Keratinocyte (primary cell): Measurements from ENCODE around the gene CPEB2. TPM values are rescaled to one million over a fixed set of nuclear protein-coding genes. Genes with fewer than 3 reads are reported as not detected.
A peak's percentile ranks its signal among the peaks of the same experiment; 100 is the strongest.

Source experiments
- DNase-seq: peaks from one replicate; pipeline ENCODE4 v3.0.0-alpha.2; 2011; ENCODE audit warnings: low read depth, missing footprints, low spot score
- FAIRE-seq: peaks from 2 replicates; lab custom pipeline; 2011; peaks lifted over from hg19 to GRCh38; lab: Jason Lieb, UNC
- H2AFZ ChIP-seq: 2 replicates; pipeline ENCODE4 v1.6.0; 2012; ENCODE audit warnings: low read length, control low read depth, inconsistent platforms; ENCODE audit not compliant: control insufficient read depth
- H3K27ac ChIP-seq: 2 replicates; pipeline ENCODE4 v1.5.1; 2011; ENCODE audit warnings: low read length; ENCODE audit not compliant: control insufficient read depth, insufficient read depth
- H3K27me3 ChIP-seq: 3 replicates; pipeline ENCODE4 v1.6.0; 2011; ENCODE audit warnings: low read length; ENCODE audit not compliant: control insufficient read depth, insufficient read depth; ENCODE audit errors: extremely low read depth
- H3K36me3 ChIP-seq, 2 experiments: 2 replicates in 1 of 2; 3 replicates in 1 of 2; pipeline ENCODE4 v1.5.1; 2011; ENCODE audit warnings: low read length in 2 of 2, mild to moderate bottlenecking in 1 of 2; ENCODE audit not compliant: control insufficient read depth in 2 of 2, insufficient read depth in 2 of 2; ENCODE audit errors: extremely low read depth in 1 of 2
- H3K4me1 ChIP-seq: 3 replicates; pipeline ENCODE4 v1.5.1; 2011; ENCODE audit warnings: low read length; ENCODE audit not compliant: control insufficient read depth, insufficient read depth; ENCODE audit errors: extremely low read depth
- H3K4me2 ChIP-seq: 3 replicates; pipeline ENCODE4 v1.6.0; 2011; ENCODE audit warnings: low read depth, low read length; ENCODE audit not compliant: control insufficient read depth, insufficient read depth; ENCODE audit errors: extremely low read depth
- H3K4me3 ChIP-seq, 3 experiments: fragments of 200-600 bp in 1 of 3; sonication (generic) in 1 of 3; 2 replicates in 2 of 3; 3 replicates in 1 of 3; pipeline ENCODE4 v1.5.1; 2011 to 2016; ENCODE audit warnings: low read length in 3 of 3, mild to moderate bottlenecking in 3 of 3, control low read depth in 2 of 3, inconsistent platforms in 1 of 3, low read depth in 1 of 3, mixed read lengths in 1 of 3, mixed run types in 1 of 3, moderate library complexity in 1 of 3; ENCODE audit not compliant: control insufficient read depth in 2 of 3, insufficient read depth in 2 of 3; ENCODE audit errors: extremely low read depth in 1 of 3
- H3K79me2 ChIP-seq: 2 replicates; pipeline ENCODE4 v1.6.0; 2012; ENCODE audit warnings: low read length; ENCODE audit not compliant: control insufficient read depth, insufficient read depth
- H3K9ac ChIP-seq: 3 replicates; pipeline ENCODE4 v1.6.0; 2011; ENCODE audit warnings: low read length; ENCODE audit not compliant: control insufficient read depth, insufficient read depth; ENCODE audit errors: extremely low read depth
- H3K9me1 ChIP-seq: 3 replicates; pipeline ENCODE4 v1.6.0; 2011; ENCODE audit warnings: low read length; ENCODE audit not compliant: control insufficient read depth, insufficient read depth; ENCODE audit errors: extremely low read depth
- H3K9me3 ChIP-seq: 2 replicates; pipeline ENCODE4 v1.5.1; 2012; ENCODE audit warnings: low read depth, low read length; ENCODE audit not compliant: control insufficient read depth
- H4K20me1 ChIP-seq: 3 replicates; pipeline ENCODE4 v1.6.0; 2011; ENCODE audit warnings: low read length; ENCODE audit not compliant: control insufficient read depth, insufficient read depth; ENCODE audit errors: extremely low read depth
- CTCF ChIP-seq, 3 experiments: IDR thresholded peaks in 1 of 3; conservative IDR thresholded peaks in 1 of 3; optimal IDR thresholded peaks in 1 of 3; 2 replicates in 2 of 3; 3 replicates in 1 of 3; pipeline versions ENCODE3 to v1.5.1; 2011; ENCODE audit warnings: low read length in 3 of 3, mild to moderate bottlenecking in 3 of 3, moderate library complexity in 2 of 3, control low read depth in 1 of 3, inconsistent platforms in 1 of 3; ENCODE audit not compliant: insufficient read depth in 2 of 3; ENCODE audit errors: extremely low read depth in 1 of 3
- EZH2 ChIP-seq: IDR thresholded peaks from one replicate; pipeline ENCODE4 v1.6.1; 2012; ENCODE audit warnings: inconsistent platforms, mild to moderate bottlenecking, low read length, moderate library complexity
- dilution Hi-C: fragments of 300-500 bp; cut with MboI; formaldehyde crosslinking; loops from one replicate; pipeline ENCODE4 v1.7.0; 2020; ENCODE audit warnings: low sequenced_read_pairs; ENCODE audit not compliant: extremely low pct_ligation_motif_present
- polyA plus RNA-seq, 5 experiments: library from polyadenylated mRNA; depleted of rRNA in 3 of 5; stranded (reverse) in 3 of 5; stranded (forward) in 1 of 5; unstranded in 1 of 5; fragments of >200 nt; gene quantifications; 1 replicate in 1 of 5; 2 replicates in 3 of 5; 3 replicates in 1 of 5; pipeline versions ENCODE4 v1.2.1 to v1.2.3, GENCODE V29; 2011 to 2012; ENCODE audit warnings: missing spikeins in 2 of 5, low read depth in 1 of 5, low replicate concordance in 1 of 5

The CPEB2 gene
- polyA plus RNA-seq, 1 donor (not counting 4 experiments of a cell fraction or from before 2014, with no cell fraction given), result 15.1 TPM

DNA sequence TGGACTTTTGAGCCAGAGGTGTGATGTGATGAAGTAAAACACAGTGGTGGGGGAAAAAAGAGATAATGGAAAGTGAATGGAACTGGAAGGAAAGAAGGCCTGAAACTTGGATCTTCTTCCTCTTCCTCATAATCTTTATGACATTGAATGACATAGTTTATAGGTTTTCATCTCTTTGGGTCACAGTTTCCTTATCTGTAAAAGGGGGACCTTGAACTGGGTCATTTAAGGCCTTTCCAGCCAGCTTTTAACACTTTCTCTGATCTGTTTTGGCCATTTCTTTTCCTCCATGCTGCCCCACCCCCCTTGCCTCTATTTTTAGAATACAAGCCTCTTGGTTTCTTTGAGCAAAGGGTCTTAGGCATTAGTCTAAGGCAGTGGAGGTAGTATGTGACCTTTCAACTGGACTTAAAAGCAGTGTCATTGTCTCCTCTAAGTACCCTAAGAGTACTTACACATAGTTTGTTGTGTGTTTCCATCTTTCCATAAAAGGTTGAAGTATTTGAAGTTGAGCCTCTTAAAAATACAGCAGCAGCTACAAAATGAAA lies 7.8 kb downstream of the CPEB2 start:
- Histone ChIP-seq H3K36me3 (peaks cover 4 to 6% of the 10 kb centered on the region in 2 experiments), H3K9me1 (no peaks in the 10 kb centered on the region), H3K9me3 (no peaks in the 10 kb centered on the region), H4K20me1 (peaks cover 4% of the 10 kb centered on the region), H2AFZ (no peak overlapping the region), H3K4me2 (no peak overlapping the region), H3K4me3 (no peak overlapping the region), H3K4me1 (peaks cover 15% of the 10 kb centered on the region), H3K79me2 (peaks cover 59% of the 10 kb centered on the region), H3K27ac (no peak overlapping the region), H3K9ac (no peak overlapping the region), H3K27me3 (no peaks in the 10 kb centered on the region)
- FAIRE-seq (no peak), DNase-seq (no peak)
- dilution Hi-C loops, result no loop called here
- TF ChIP-seq CTCF (optimal IDR thresholded peaks at IDR 0.05 in 1 of 3, IDR thresholded peaks at IDR 0.05 in 1 of 3, conservative IDR thresholded peaks at IDR 0.05 in 1 of 3; ENCODE audit: extremely low read depth in 1 of 3, insufficient read depth in 2 of 3, low read length in 3 of 3) (no peak), EZH2 (no peak)

DNA sequence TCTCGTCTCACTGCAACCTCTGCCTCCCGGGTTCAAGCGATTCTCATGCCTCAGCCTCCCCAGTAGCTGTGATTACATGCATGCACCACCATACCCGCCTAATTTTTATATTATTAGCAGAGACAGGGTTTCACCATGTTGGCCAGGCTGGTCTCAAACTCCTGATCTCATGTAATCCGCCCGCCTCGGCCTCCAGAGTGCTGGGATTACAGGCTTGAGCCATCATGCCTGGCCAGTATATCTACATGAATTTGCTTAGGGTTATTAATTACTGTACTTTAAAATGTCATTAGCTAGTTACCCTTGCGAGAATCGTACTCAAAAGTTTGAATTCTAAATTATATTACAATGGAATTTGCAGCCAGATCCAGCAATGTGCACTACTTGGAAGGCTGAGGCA lies 8.9 kb downstream of the CPEB2 start:
- H3K9ac ChIP-seq, result no peak overlapping the region
- no peak for FAIRE-seq
- H2AFZ ChIP-seq, result no peak overlapping the region
- peaks cover 4% of the 10 kb centered on the region for H4K20me1 ChIP-seq
- peak overlapping the region; percentile 29 for H3K4me2 ChIP-seq
- H3K4me1 ChIP-seq, result peaks cover 8% of the 10 kb centered on the region
- H3K27ac ChIP-seq, result no peak overlapping the region
- H3K4me3 ChIP-seq, result no peak overlapping the region
- H3K9me3 ChIP-seq, result no peaks in the 10 kb centered on the region
- peaks cover 4 to 6% of the 10 kb centered on the region in 2 experiments for H3K36me3 ChIP-seq
- H3K9me1 ChIP-seq, result no peaks in the 10 kb centered on the region
- H3K27me3 ChIP-seq, result no peaks in the 10 kb centered on the region
- TF ChIP-seq CTCF (optimal IDR thresholded peaks at IDR 0.05 in 1 of 3, IDR thresholded peaks at IDR 0.05 in 1 of 3, conservative IDR thresholded peaks at IDR 0.05 in 1 of 3; ENCODE audit: extremely low read depth in 1 of 3, insufficient read depth in 2 of 3, low read length in 3 of 3) (no peak), EZH2 (no peak)
- DNase-seq, result no peak
- dilution Hi-C loops, result no loop called here
- peaks cover 48% of the 10 kb centered on the region for H3K79me2 ChIP-seq
